BE2C (cell line): ENCODE results near the gene SEMA3B.
"Not testable (repeated sequence)": the region's sequence is repeated elsewhere in the genome, so short reads cannot be mapped to it uniquely, and the experiment has no call there.

ENCODE experiments used
- DNase-seq: peaks from one replicate; pipeline ENCODE4 v3.0.0-alpha.2; 2020
- H3K27me3 ChIP-seq: fragments of 250-450 bp; sonication (Bioruptor Pico); 2 replicates; pipeline ENCODE4 v1.5.1; 2020; ENCODE audit warnings: mild to moderate bottlenecking
- H3K36me3 ChIP-seq: fragments of 250-450 bp; sonication (Bioruptor Pico); 2 replicates; pipeline ENCODE4 v1.5.1; 2020; ENCODE audit warnings: mild to moderate bottlenecking
- H3K4me1 ChIP-seq: fragments of 250-450 bp; sonication (Bioruptor Pico); 2 replicates; pipeline ENCODE4 v1.5.1; 2020
- H3K4me3 ChIP-seq: 2 replicates; pipeline ENCODE4 v1.5.1; 2011; ENCODE audit warnings: low read depth, low read length
- H3K9me3 ChIP-seq: fragments of 250-450 bp; sonication (Bioruptor Pico); 2 replicates; pipeline ENCODE4 v1.5.1; 2020
- CTCF ChIP-seq: IDR thresholded peaks from 2 replicates; pipeline ENCODE4 v1.5.1; 2012; ENCODE audit warnings: mild to moderate bottlenecking, low read depth, low read length

SEMA3B gene

GRCh38 chr3:50276762-50277101, 7.8 kb downstream of the SEMA3B start:
- TF ChIP-seq CTCF = no peak
- Histone ChIP-seq H3K9me3 (no peaks in the 10 kb centered on the region), H3K27me3 (peaks cover 43% of the 10 kb centered on the region), H3K4me1 (no peaks in the 10 kb centered on the region), H3K36me3 (no peaks in the 10 kb centered on the region), H3K4me3 (no peak overlapping the region)
- DNase-seq = no peak

GRCh38 chr3:50278123-50278879, 9.4 kb downstream of the SEMA3B start:
- no peak for DNase-seq
- Histone ChIP-seq H3K27me3 (peaks cover 39% of the 10 kb centered on the region), H3K9me3 (no peaks in the 10 kb centered on the region), H3K36me3 (no peaks in the 10 kb centered on the region), H3K4me3 (no peak overlapping the region), H3K4me1 (no peaks in the 10 kb centered on the region)
- TF ChIP-seq CTCF = no peak

GRCh38 chr3:50278880-50279224, 9.9 kb downstream of the SEMA3B start, which contains the start of gene LSMEM2:
Gene LSMEM2, plus strand, starts transcription at chr3:50279087. Its CDS starts 27 bp downstream, at chr3:50279114.
- Histone ChIP-seq H3K27me3 (peaks cover 34% of the 10 kb centered on the region), H3K9me3 (no peaks in the 10 kb centered on the region), H3K4me3 (no peak within 1 kb of the TSS), H3K4me1 (no peaks in the 10 kb centered on the region), H3K36me3 (no peaks in the 10 kb centered on the region)
- TF ChIP-seq CTCF = no peak
- no peak for DNase-seq

GRCh38 chr3:50279255-50280016, 10.5 kb downstream of the SEMA3B start:
- TF ChIP-seq CTCF = no peak
- peaks cover 28% of the 10 kb centered on the region for H3K27me3 ChIP-seq
- DNase-seq = no peak
- no peaks in the 10 kb centered on the region for H3K4me1 ChIP-seq
- H3K9me3 ChIP-seq = no peaks in the 10 kb centered on the region
- no peak overlapping the region for H3K4me3 ChIP-seq
- no peaks in the 10 kb centered on the region for H3K36me3 ChIP-seq

DNA sequence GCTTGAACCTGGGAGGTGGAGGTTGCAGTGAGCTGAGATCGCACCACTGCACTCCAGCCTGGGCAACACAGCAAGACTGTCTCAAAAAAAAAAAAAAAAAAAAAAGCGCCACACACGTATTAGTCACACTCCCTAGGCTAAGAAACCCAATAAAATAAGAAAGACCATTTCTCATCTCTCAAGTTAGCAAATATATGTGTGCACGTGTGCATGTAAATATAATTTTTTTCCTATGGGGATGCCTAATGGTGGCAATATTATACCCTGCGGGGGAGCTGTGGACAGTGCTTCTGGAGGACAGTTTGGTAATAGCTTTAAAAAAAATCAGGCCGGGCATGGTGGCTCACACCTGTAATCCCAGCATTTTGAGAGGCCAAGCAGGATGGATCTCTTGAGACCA, 15.2 kb downstream of the SEMA3B start:
- H3K4me1 ChIP-seq, H3K27me3 ChIP-seq, DNase-seq, H3K4me3 ChIP-seq, H3K9me3 ChIP-seq: not testable (repeated sequence)
- peaks cover 14% of the 10 kb centered on the region for H3K36me3 ChIP-seq

DNA sequence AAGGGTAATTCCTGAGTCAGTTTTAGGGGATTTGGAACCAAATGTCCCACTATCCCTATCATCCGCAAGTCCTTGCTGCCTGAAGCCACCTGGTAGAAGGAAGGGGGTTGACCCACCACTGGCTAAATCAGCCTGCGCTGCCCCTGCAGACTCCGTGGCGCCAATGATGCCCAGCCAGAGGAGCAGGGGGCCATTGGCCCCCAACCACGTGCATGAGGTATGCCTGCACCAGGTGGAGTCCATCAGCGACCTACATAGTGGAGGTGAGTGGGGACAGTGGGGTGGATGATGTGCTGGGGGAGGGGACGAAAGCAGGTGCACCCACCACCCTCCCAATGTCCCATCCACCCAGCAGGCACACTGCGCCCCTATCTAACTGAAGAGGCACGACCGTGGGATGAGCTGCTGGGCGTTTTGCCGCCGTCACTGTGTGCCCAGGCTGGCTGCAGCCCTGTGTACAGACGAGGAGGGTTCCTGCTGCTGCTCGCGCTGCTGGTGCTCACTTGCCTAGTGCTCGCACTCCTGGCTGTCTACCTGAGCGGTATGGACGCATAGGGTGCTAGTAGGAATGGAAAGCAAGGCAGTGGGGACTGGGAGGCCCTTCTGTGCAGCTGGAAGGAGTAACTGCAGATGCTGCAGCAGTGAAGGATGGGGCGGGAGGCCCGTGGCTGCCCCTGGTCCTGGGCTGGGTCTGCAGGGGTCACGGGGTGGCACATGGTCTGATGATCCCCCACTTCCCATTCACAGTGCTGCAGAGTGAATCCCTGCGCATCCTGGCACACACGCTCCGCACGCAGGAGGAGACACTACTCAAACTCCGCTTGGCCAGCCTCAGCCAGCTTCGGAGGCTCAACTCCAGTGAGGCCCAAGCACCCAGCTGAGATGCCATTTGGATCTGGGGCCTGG, 17.6 kb downstream of the SEMA3B start:
- no peaks in the 10 kb centered on the region for H3K4me1 ChIP-seq
- no peak for TF ChIP-seq CTCF
- H3K9me3 ChIP-seq = no peaks in the 10 kb centered on the region
- DNase-seq = no peak
- H3K4me3 ChIP-seq = no peak overlapping the region
- no peaks in the 10 kb centered on the region for H3K27me3 ChIP-seq
- peaks cover 27% of the 10 kb centered on the region for H3K36me3 ChIP-seq
